Muscle of leg (tissue), 11 donors: ENCODE data around the gene NINJ1. TPM values are rescaled to one million over a fixed set of nuclear protein-coding genes. Genes with fewer than 3 reads are reported as not detected.

Source experiments
- DNase-seq: peaks from one replicate; pipeline ENCODE4 v3.0.0; 2013
- H3K27ac ChIP-seq: one replicate; pipeline ENCODE4 v1.5.1; 2013; ENCODE audit warnings: mild to moderate bottlenecking, low read length, control low read depth
- H3K27me3 ChIP-seq: one replicate; pipeline ENCODE4 v1.6.1; 2013; ENCODE audit warnings: low read length; ENCODE audit not compliant: control insufficient read depth, insufficient read depth
- H3K36me3 ChIP-seq: one replicate; pipeline ENCODE4 v1.6.1; 2013; ENCODE audit warnings: low read length; ENCODE audit not compliant: control insufficient read depth, insufficient read depth
- H3K4me1 ChIP-seq: one replicate; pipeline ENCODE4 v1.6.1; 2013; ENCODE audit warnings: low read length; ENCODE audit not compliant: control insufficient read depth, insufficient read depth
- H3K4me3 ChIP-seq: one replicate; pipeline ENCODE4 v1.5.1; 2013; ENCODE audit warnings: low read length, control low read depth
- H3K9me3 ChIP-seq: replicated peaks from 2 replicates; pipeline ENCODE4 v1.6.1; 2013; ENCODE audit warnings: low read depth, low read length; ENCODE audit not compliant: control insufficient read depth
- WGBS: methylation state at CpG from one replicate; pipeline ENCODE4 v1.1.5; 2013; ENCODE audit warnings: missing lambda C conversion rate; ENCODE audit not compliant: insufficient coverage; 5-methylcytosine and 5-hydroxymethylcytosine counted together
- polyA plus RNA-seq, 8 donors: library from polyadenylated mRNA; unstranded; fragments of 120-200 nt; gene quantifications; one replicate each; pipeline versions ENCODE4 v1.2.1 to v1.2.3, GENCODE V29; 2013; ENCODE audit warnings: inconsistent platforms in 1 of 8, low replicate concordance in 1 of 8; ENCODE audit not compliant: insufficient read length in 8 of 8, insufficient read depth in 1 of 8
- total RNA-seq: library from RNA; stranded (reverse); fragments of 120-200 nt; gene quantifications from one replicate; pipeline ENCODE4 v1.2.4, GENCODE V29; 2013

NINJ1 gene
- total and polyA plus RNA-seq, 9 donors, result 23.9 to 39.8 (median 28.1) TPM

DNA sequence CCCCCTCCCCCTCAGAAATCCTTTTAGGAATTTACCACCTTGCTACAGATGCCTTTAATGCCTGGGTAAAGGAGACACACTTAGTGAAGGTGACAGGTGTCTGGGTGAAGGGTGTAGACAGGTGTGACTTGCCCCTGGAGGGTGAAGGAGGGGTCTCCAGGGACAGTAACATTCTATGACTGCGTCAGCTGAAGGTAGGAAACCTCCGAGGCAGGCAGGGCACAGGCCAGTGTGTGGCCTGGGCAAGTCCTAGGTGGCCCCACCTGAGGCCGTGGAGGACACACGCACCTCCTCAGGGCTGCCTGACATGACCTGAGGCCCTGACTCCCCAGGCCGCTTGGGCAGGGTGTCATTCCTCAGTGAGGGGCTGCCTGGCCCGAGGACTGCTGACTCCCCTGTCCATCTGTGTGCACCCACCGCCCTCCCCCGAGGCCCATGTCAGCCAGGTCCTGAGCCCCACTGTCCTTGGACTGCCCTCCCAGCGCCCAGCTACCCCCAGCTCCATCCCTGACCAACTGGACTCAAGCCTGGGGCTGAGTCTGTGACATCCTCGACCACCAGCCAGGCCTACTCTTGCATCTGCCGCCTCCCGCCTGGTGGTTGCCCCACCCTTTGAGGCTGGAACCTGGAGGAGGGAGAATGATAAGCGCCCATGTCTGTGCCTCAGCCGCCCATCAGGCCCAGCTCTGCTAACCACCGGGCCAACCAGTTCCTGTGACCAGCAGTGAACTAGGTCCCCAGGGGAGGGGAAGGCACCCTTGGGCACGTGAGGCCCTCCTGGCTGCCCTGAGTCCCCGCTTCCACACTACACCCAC, 19.7 kb downstream of the NINJ1 start:
- Histone ChIP-seq H3K4me3 (no peak overlapping the region), H3K27ac (no peak overlapping the region), H3K4me1 (peaks cover 14% of the 10 kb centered on the region), H3K9me3 (no peaks in the 10 kb centered on the region), H3K27me3 (no peaks in the 10 kb centered on the region), H3K36me3 (peaks cover 43% of the 10 kb centered on the region)
- DNase-seq, result peak; percentile 9
- 79% methylated on average over 10 of the region's 17 CpGs for WGBS

DNA sequence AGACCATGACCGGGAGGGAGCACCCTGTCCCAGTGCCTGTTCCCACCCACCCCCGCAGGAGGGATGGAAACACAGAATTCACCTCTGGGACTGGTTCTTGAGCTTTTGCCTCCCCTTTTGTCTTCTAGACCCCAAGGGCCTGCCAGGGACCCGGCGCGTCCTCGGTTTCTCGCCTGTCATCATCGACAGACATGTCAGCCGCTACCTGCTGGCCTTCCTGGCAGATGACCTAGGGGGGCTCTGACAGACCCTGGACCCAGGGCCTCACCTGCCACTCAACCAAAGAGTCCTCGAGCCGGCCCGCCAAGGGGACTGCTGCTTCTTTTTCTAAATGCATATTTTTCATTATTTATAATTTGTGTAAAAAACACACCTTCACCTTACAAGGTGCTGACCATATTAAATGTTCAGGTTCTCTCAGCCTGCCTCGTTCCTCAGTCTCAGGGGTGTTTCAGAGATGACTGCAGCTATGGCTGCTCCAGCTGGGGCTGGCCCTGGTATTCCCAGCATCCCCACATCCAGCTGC, 21.1 kb downstream of the NINJ1 start:
- H3K36me3 ChIP-seq, result peaks cover 57% of the 10 kb centered on the region
- 82% methylated on average over 8 of the region's 13 CpGs for WGBS
- H3K27me3 ChIP-seq, result no peaks in the 10 kb centered on the region
- no peak overlapping the region for H3K4me3 ChIP-seq
- H3K4me1 ChIP-seq, result peaks cover 15% of the 10 kb centered on the region
- DNase-seq, result no peak
- H3K9me3 ChIP-seq, result no peaks in the 10 kb centered on the region
- H3K27ac ChIP-seq, result no peak overlapping the region

DNA sequence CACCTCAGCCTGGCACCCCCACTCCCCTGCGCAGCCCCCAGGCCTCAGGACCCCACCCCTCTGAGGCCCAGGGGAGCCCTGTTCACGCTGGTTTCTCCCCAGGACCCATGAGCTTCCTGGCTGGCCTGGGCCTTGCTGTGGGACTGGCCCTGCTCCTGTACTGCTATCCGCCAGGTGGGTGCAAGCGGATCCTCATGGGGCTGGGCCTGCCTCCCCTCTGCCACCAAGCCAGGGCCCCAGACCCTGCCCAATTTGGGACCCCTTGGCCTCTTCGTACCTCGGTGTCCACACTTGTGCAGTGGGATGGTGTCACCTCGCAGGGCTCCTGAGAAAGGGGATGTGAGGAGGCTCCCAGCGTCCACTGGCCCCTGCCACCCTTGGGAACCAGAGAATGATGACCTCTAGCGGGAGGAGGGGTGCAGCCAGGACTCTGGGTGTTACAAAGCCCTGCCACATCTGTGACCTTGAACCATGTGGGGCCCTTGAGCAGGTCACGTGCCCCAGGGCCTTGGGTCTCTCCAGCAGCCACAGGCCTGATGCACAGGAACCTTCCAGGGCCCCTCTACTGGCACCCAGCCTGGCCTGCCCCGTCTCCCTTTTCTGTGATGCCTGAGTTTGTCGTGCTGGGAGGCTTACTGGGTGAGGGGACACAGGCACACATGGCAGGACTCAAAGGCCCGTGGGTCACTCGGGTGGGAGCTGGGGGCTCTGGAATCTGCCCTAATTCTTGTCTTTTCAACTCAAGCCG, 21.8 kb downstream of the NINJ1 start:
- peak; percentile 7 for DNase-seq
- H3K36me3 ChIP-seq, result peaks cover 63% of the 10 kb centered on the region
- H3K27me3 ChIP-seq, result no peaks in the 10 kb centered on the region
- H3K9me3 ChIP-seq, result no peaks in the 10 kb centered on the region
- peaks cover 15% of the 10 kb centered on the region for H3K4me1 ChIP-seq
- WGBS, result 82% methylated on average over 10 of the region's 15 CpGs
- no peak overlapping the region for H3K27ac ChIP-seq
- no peak overlapping the region for H3K4me3 ChIP-seq

DNA sequence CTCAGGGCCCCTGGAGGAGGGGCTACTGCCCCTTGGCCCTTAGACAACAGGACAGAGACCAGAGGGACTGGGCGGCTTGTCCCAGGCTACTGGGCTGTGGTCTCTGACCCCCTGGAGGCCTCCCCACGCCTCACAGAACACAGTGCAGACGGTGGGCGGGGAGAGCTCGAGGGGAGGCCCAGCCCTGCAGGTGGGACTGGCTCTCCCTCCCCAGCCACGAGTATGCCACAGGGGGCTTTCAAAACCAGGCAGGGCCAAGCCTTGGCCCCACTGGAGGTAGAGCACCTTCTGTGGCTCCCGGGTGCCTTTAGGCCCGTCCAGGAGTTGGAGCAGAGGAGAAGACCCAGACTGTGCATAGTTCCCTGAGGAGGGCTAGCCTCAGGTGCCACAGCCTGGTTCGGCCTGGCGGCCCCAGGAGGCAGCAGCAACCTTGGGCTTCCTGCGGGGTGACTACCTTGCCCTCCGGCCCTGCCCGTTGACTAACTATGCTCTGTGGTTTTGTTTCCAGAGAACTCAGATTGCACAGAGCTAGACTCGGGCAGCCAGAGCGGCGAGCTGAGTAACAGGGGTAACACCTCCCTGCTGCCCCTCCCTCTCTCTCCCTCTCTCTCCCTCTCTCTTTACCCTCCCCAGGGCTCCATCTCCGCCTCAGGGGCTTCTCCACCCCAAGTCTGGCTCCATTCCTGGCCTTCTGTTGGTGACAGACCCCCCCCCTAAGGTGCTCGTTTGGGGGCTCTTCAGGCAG, 22.5 kb downstream of the NINJ1 start:
- Histone ChIP-seq H3K27me3 (no peaks in the 10 kb centered on the region), H3K9me3 (no peaks in the 10 kb centered on the region), H3K4me1 (peaks cover 12% of the 10 kb centered on the region), H3K36me3 (peaks cover 65% of the 10 kb centered on the region), H3K27ac (no peak overlapping the region), H3K4me3 (no peak overlapping the region)
- WGBS, result 86% methylated on average over 14 of the region's 18 CpGs
- peak; percentile 4 for DNase-seq

DNA sequence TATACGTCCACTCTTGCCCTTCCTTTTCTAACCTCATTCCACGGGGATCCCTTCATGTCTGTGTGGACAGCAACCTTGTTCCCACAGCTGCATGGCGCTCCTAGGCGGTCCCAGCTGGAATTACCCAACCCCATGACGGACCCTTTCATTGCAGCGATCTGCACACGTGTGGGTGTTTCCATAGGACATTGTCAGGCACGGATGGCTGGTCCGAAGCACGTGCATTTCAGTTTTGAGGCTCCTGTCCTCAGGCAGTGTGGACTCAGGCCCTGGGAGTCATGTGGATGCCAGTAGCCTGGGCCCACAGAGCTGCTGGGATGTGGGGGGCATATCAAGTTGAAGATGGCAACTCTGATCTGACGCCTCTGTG, 23.1 kb downstream of the NINJ1 start:
- WGBS, result 79% methylated on average over 8 of the region's 11 CpGs
- DNase-seq, result no peak
- H3K4me3 ChIP-seq, result no peak overlapping the region
- peaks cover 7% of the 10 kb centered on the region for H3K4me1 ChIP-seq
- peaks cover 65% of the 10 kb centered on the region for H3K36me3 ChIP-seq
- no peaks in the 10 kb centered on the region for H3K27me3 ChIP-seq
- H3K9me3 ChIP-seq, result no peaks in the 10 kb centered on the region
- no peak overlapping the region for H3K27ac ChIP-seq

DNA sequence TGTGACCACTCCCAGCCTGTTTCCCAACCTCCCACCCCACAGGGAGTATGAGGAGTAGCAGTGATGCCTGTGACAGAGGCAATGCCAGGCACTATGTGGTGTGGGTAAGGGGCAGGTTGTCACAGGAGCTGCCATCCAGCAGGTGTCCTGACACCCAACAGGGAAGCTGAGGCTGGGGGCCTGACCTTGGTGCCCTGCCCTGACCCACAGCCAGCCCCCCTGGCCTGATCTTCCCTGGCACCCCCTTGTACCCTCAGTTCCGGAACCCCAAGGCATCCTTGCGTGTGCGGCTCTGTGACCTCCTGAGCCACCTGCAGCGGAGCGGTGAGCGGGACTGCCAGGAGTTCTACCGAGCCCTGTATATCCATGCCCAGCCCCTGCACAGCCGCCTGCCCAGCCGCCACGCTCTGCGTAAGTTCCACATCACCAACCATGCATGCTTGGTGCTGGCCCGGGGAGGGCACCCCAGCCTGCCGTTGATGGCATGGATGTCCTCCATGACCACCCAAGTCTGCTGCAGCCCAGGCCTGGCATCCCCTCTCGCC, 23.7 kb downstream of the NINJ1 start:
- Histone ChIP-seq H3K4me3 (no peak overlapping the region), H3K4me1 (peaks cover 7% of the 10 kb centered on the region), H3K27me3 (no peaks in the 10 kb centered on the region), H3K36me3 (peaks cover 65% of the 10 kb centered on the region), H3K9me3 (no peaks in the 10 kb centered on the region), H3K27ac (no peak overlapping the region)
- WGBS, result 94% methylated on average over 14 of the region's 14 CpGs
- no peak for DNase-seq

DNA sequence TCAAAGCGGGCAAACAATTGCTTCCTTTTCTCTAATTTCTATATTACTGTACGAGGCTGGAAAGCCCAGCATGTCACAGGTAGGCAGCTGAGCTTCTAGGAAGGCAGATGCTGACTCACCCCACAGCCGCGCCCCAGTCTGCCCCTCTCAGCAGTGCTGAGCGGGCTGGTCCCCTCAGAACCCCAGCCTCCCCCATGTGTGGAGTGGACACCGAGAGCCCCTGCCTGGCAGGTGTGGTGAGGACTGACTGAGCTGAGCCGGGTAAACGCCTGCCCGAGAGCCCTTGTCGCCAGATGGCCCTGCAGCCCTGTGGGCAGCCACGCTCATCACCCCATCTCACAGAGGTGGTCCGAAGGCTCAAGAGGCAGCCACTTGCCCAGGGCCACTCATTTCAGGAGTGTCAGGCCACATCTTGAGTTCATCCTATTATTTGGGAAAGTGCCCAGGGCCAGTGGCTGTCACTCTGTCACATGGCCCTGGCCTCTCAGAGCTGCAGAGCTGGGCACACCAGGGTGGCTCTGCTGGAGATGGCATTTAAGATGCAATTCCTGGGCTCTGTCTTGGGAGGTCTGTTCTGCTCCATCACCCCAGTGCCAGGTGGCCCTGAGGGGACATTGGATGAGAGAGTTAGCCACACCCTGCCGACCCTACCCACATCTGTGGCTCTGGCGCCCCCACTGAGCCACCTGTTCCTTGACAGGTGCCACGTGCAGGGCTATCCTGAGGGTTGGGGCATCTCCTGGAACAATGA, 25.6 kb downstream of the NINJ1 start:
- no peaks in the 10 kb centered on the region for H3K27me3 ChIP-seq
- peak; percentile 5 for DNase-seq
- no peak overlapping the region for H3K4me3 ChIP-seq
- WGBS, result 83% methylated on average over 7 of the region's 15 CpGs
- H3K27ac ChIP-seq, result no peak overlapping the region
- H3K9me3 ChIP-seq, result peaks cover 3% of the 10 kb centered on the region
- H3K4me1 ChIP-seq, result peaks cover 5% of the 10 kb centered on the region
- H3K36me3 ChIP-seq, result peaks cover 60% of the 10 kb centered on the region

DNA sequence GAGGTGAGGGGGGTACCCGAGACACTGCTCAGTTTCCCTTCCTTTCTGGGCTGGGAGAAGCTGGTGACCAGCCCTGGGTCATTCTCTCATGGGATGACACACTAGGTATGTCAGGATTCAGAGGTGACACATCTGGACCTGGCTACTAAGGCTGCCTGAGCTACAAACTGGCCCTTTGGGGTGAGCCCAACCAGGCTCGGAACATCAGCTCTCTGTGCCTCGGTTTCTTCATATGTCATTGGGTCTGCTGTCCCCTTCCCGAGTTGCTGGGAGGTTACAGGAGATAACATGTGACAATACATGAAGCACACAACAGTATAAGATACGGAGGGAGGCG, 26.3 kb downstream of the NINJ1 start:
- WGBS, result 89% methylated on average over 6 of the region's 6 CpGs
- Histone ChIP-seq H3K9me3 (peaks cover 4% of the 10 kb centered on the region), H3K27me3 (no peaks in the 10 kb centered on the region), H3K27ac (no peak overlapping the region), H3K4me3 (no peak overlapping the region), H3K4me1 (peaks cover 5% of the 10 kb centered on the region), H3K36me3 (peaks cover 53% of the 10 kb centered on the region)
- no peak for DNase-seq

DNA sequence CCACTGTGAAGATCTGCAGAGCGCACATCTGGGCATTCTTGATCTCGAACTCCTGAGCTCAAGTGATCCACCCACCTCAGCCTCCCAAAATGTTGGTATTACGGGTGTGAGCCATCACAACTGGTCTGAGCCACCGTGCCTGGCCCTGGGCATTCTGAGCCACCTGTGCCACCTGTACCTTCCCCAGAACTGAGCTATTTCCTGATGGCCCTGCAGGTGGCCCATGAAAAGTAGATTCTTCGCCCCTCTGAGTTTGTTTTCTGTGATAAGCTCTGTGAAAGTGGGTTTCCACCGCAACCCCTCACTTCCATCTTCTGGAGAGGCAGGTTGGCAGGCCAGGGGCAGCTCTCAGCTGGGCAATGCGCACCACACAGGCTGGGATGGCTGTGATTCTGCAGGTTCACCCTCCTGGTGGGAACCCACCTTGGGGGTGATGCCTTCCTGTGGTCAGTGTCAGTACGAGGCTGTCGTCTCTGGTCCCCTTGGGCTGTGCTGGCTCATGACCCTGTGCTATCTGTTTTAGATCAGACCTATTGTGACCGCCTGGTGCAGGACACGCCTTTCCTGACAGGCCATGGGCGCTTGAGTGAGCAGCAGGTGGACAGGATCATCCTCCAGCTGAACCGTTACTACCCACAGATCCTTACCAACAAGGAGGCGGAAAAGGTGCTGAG, 26.8 kb downstream of the NINJ1 start:
- 90% methylated on average over 9 of the region's 14 CpGs for WGBS
- H3K36me3 ChIP-seq, result peaks cover 48% of the 10 kb centered on the region
- DNase-seq, result no peak

More for the DNA sequence above, 26.8 kb downstream of the NINJ1 start:
- Histone ChIP-seq H3K4me3 (no peak overlapping the region), H3K9me3 (peaks cover 4% of the 10 kb centered on the region), H3K27me3 (no peaks in the 10 kb centered on the region), H3K4me1 (peaks cover 5% of the 10 kb centered on the region), H3K27ac (no peak overlapping the region)
